DOHH2 (cell line): ENCODE measurements around the gene UNC79.

Source experiments
- H3F3A ChIP-seq: fragments of 200-600 bp; sonication (generic), shearing (Covaris generic); 2 replicates; pipeline ENCODE4 v1.6.0; 2016; ENCODE audit warnings: antibody characterized with exemption, mild to moderate bottlenecking; ENCODE audit not compliant: control insufficient read depth, insufficient read depth
- H3K27ac ChIP-seq: fragments of 200-600 bp; sonication (generic); 2 replicates; pipeline ENCODE4 v1.5.1; 2014; ENCODE audit warnings: low read depth, mild to moderate bottlenecking, low read length, moderate library complexity
- H3K27me3 ChIP-seq: fragments of 200-600 bp; sonication (generic); 2 replicates; pipeline ENCODE4 v1.6.1; 2014; ENCODE audit warnings: mild to moderate bottlenecking, low read length, mixed read lengths; ENCODE audit not compliant: control insufficient read depth
- H3K36me3 ChIP-seq: fragments of 200-600 bp; sonication (generic); 2 replicates; pipeline ENCODE4 v1.6.1; 2014; ENCODE audit warnings: mild to moderate bottlenecking, low read length, moderate library complexity, mixed read lengths; ENCODE audit not compliant: control insufficient read depth
- H3K4me1 ChIP-seq: fragments of 200-600 bp; sonication (generic); 2 replicates; pipeline ENCODE4 v1.6.1; 2014; ENCODE audit warnings: mild to moderate bottlenecking, low read length, mixed read lengths; ENCODE audit not compliant: control insufficient read depth
- H3K4me2 ChIP-seq: fragments of 200-600 bp; sonication (generic); 2 replicates; pipeline ENCODE4 v1.6.0; 2014; ENCODE audit warnings: mild to moderate bottlenecking, low read length, moderate library complexity
- H3K4me3 ChIP-seq: fragments of 200-600 bp; sonication (generic); 2 replicates; pipeline ENCODE4 v1.5.1; 2014; ENCODE audit warnings: mild to moderate bottlenecking, low read length, mixed read lengths
- H3K79me2 ChIP-seq: fragments of 200-600 bp; sonication (generic); 2 replicates; pipeline ENCODE4 v1.6.1; 2014; ENCODE audit warnings: mild to moderate bottlenecking, low read length, mixed read lengths; ENCODE audit not compliant: control insufficient read depth
- H3K9me2 ChIP-seq: fragments of 200-600 bp; sonication (generic); replicated peaks from 2 replicates; pipeline ENCODE4 v1.6.1; 2014; ENCODE audit warnings: mild to moderate bottlenecking, low read length, mixed read lengths; ENCODE audit not compliant: control insufficient read depth
- H3K9me3 ChIP-seq: fragments of 200-600 bp; sonication (generic); 2 replicates; pipeline ENCODE4 v1.6.1; 2014; ENCODE audit warnings: antibody characterized with exemption, low read length, mixed read lengths; ENCODE audit not compliant: control insufficient read depth, insufficient read depth
- H4K20me1 ChIP-seq: fragments of 200-600 bp; sonication (generic); 2 replicates; pipeline ENCODE4 v1.6.0; 2014; ENCODE audit warnings: low read depth, mild to moderate bottlenecking, antibody characterized with exemption, low read length, moderate library complexity; ENCODE audit not compliant: control insufficient read depth, insufficient read depth
- CTCF ChIP-seq: fragments of 200-600 bp; sonication (generic); IDR thresholded peaks from one replicate; pipeline ENCODE4 v1.5.1; 2014; ENCODE audit warnings: antibody characterized with exemption, mild to moderate bottlenecking, low read depth, low read length; ENCODE audit not compliant: poor library complexity, severe bottlenecking
- EZH2phosphoT487 ChIP-seq: fragments of 200-600 bp; sonication (generic); IDR thresholded peaks from 2 replicates; pipeline ENCODE4 v1.6.1; 2017; ENCODE audit warnings: borderline replicate concordance, mild to moderate bottlenecking, antibody characterized with exemption, low read length, moderate library complexity, mixed read lengths

Gene UNC79

GRCh38 chr14:93564918-93565317 lies 134.2 kb downstream of the UNC79 start:
- no peak overlapping the region for H3K4me2 ChIP-seq
- H3K9me2 ChIP-seq, result no peaks in the 10 kb centered on the region
- no peaks in the 10 kb centered on the region for H3K4me1 ChIP-seq
- H3K36me3 ChIP-seq, result no peaks in the 10 kb centered on the region
- H4K20me1 ChIP-seq, result no peaks in the 10 kb centered on the region
- H3K27ac ChIP-seq, result no peak overlapping the region
- no peaks in the 10 kb centered on the region for H3F3A ChIP-seq
- H3K9me3 ChIP-seq, result no peaks in the 10 kb centered on the region
- H3K4me3 ChIP-seq, result no peak overlapping the region
- no peak for TF ChIP-seq EZH2phosphoT487
- TF ChIP-seq CTCF, result no peak
- H3K27me3 ChIP-seq, result no peaks in the 10 kb centered on the region
- no peaks in the 10 kb centered on the region for H3K79me2 ChIP-seq

- Histone ChIP-seq H3K79me2 (no peaks in the 10 kb centered on the region), H3K4me3 (no peak overlapping the region), H3K4me1 (no peaks in the 10 kb centered on the region), H3K27me3 (no peaks in the 10 kb centered on the region), H3F3A (no peaks in the 10 kb centered on the region), H3K9me2 (no peaks in the 10 kb centered on the region), H3K9me3 (no peaks in the 10 kb centered on the region), H3K27ac (no peak overlapping the region), H3K36me3 (no peaks in the 10 kb centered on the region), H4K20me1 (no peaks in the 10 kb centered on the region), H3K4me2 (no peak overlapping the region)
- TF ChIP-seq EZH2phosphoT487, result no peak
- no peak for TF ChIP-seq CTCF
Measured at GRCh38 chr14:93566065-93566693, 135.4 kb downstream of the UNC79 start.

DNA sequence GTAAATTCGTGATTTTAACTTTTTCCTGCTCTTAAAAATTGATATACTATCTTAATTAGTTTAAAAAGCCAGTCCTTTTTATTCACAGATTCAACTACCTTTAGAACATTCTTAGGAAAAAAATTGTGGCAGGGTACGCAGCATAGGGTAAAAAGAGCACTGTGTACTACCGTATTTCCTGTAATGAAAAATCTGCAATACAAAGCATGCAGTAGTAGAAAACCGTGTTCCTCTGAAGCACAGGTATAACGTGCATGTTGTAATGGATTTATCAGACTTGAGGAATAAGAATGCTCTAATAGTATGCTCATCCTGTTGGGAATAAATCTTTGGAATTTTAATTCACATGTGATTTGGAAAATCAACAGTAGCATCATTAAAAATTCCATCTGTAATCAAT lies 140.5 kb downstream of the UNC79 start:
- Histone ChIP-seq H3K4me2 (no peak overlapping the region), H3K27ac (no peak overlapping the region), H3F3A (no peaks in the 10 kb centered on the region), H3K79me2 (no peaks in the 10 kb centered on the region), H4K20me1 (no peaks in the 10 kb centered on the region), H3K27me3 (no peaks in the 10 kb centered on the region; the same call in 1 of the 2 replicates), H3K9me3 (no peaks in the 10 kb centered on the region), H3K4me3 (no peak overlapping the region), H3K4me1 (no peaks in the 10 kb centered on the region), H3K9me2 (no peaks in the 10 kb centered on the region), H3K36me3 (no peaks in the 10 kb centered on the region)
- no peak for TF ChIP-seq EZH2phosphoT487
- no peak for TF ChIP-seq CTCF
